Activated CD8-positive, alpha-beta memory T cell treated with anti-CD3 and anti-CD28 coated beads for 4 hours (primary cell): ENCODE data around the gene LAMTOR1.
"Not testable (repeated sequence)": the region's sequence is repeated elsewhere in the genome, so short reads cannot be mapped to it uniquely, and the experiment has no call there.

Experiments used
- DNase-seq, 2 donors: peaks; one replicate each; pipeline ENCODE4 v3.0.0-alpha.2; 2020; ENCODE audit warnings: low read depth in 2 of 2

LAMTOR1 gene

GRCh38 chr11:72102946-72103753 lies at the start of gene LAMTOR1:
LAMTOR1 (minus strand) TSS chr11:72103297; CDS start chr11:72103224, 73 bp downstream.
- DNase-seq, result peak; percentile 95

- no peak for DNase-seq
Measured at GRCh38 chr11:72150882-72151281, 47.8 kb upstream of the LAMTOR1 start.

- DNase-seq, result no peak
Measured at GRCh38 chr11:72146625-72147024, 43.5 kb upstream of the LAMTOR1 start.

- no peak for DNase-seq
Measured at GRCh38 chr11:72144807-72145565, 41.9 kb upstream of the LAMTOR1 start.

- not testable (repeated sequence) for DNase-seq
Measured at GRCh38 chr11:72142543-72142942, 39.4 kb upstream of the LAMTOR1 start.

GRCh38 chr11:72142086-72142485 lies 39.0 kb upstream of the LAMTOR1 start:
- DNase-seq, result not testable (repeated sequence)

GRCh38 chr11:72141066-72141465 lies 38.0 kb upstream of the LAMTOR1 start:
- no peak for DNase-seq

- DNase-seq, result no peak
Measured at GRCh38 chr11:72140661-72141060, 37.6 kb upstream of the LAMTOR1 start.

- no peak for DNase-seq
Measured at GRCh38 chr11:72139500-72139899, 36.4 kb upstream of the LAMTOR1 start.

- no peak for DNase-seq
Measured at GRCh38 chr11:72138821-72139390, 35.8 kb upstream of the LAMTOR1 start.

GRCh38 chr11:72136684-72137262 lies 33.7 kb upstream of the LAMTOR1 start:
- no peak for DNase-seq

GRCh38 chr11:72135891-72136683 lies 33.0 kb upstream of the LAMTOR1 start:
- DNase-seq, result no peak

GRCh38 chr11:72135473-72135872 lies 32.4 kb upstream of the LAMTOR1 start, which contains the start of gene FOLR3:
FOLR3 (plus strand) TSS chr11:72135725; CDS start chr11:72135953, 228 bp downstream.
- DNase-seq, result not testable (repeated sequence)

GRCh38 chr11:72132646-72133045 lies 29.5 kb upstream of the LAMTOR1 start:
- DNase-seq, result no peak

GRCh38 chr11:72129381-72129780 lies 26.3 kb upstream of the LAMTOR1 start:
- DNase-seq, result no peak

GRCh38 chr11:72127923-72128322 lies 24.8 kb upstream of the LAMTOR1 start:
- DNase-seq, result no peak

- no peak for DNase-seq
Measured at GRCh38 chr11:72125956-72126355, 22.9 kb upstream of the LAMTOR1 start.

- DNase-seq, result no peak
Measured at GRCh38 chr11:72124046-72124445, 20.9 kb upstream of the LAMTOR1 start.

- no peak for DNase-seq
Measured at GRCh38 chr11:72123117-72123653, 20.1 kb upstream of the LAMTOR1 start.

- no peak for DNase-seq
Measured at GRCh38 chr11:72122607-72123006, 19.5 kb upstream of the LAMTOR1 start.

- DNase-seq, result no peak
Measured at GRCh38 chr11:72120930-72121329, 17.8 kb upstream of the LAMTOR1 start.
